Measurements from ENCODE around the gene ARHGAP33. TPM values are rescaled to one million over a fixed set of nuclear protein-coding genes. Genes with fewer than 3 reads are reported as not detected.
"Not testable (repeated sequence)": the region's sequence is repeated elsewhere in the genome, so short reads cannot be mapped to it uniquely, and the experiment has no call there.

The ARHGAP33 gene
- total RNA-seq, 3 donors from 2014 or later, result 5.5 to 6.9 (median 6.2) TPM

DNA sequence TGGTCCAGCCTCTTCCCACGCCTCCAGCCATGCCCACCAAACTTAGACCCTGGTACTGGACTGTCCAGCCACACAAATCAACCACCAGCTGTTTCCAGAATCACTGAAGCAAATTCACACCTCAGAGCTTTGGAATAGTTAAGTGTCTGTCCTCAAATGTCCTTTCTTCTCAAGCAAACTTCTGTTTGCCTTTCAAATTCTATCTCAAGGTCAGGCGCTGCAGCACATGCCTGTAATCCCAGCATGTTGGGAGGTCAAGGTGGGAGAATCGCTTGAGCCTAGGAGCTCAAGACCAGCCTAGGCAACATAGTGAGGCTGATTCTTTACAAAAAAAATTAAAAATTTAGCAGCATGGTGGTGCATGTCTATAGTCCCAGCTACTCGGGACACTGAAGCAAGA, 56.7 kb downstream of the ARHGAP33 start:
- no peaks in the 10 kb centered on the region for H3K9me3 Mint-ChIP-seq
- no peak for DNase-seq
- H3K4me1 Mint-ChIP-seq (ENCODE audit: low read depth), result no peaks in the 10 kb centered on the region
- no peak overlapping the region for H3K4me3 Mint-ChIP-seq
- ATAC-seq, result no peak
- H3K36me3 Mint-ChIP-seq (ENCODE audit: insufficient read depth), result no peaks in the 10 kb centered on the region
- peaks cover 41% of the 10 kb centered on the region for H3K27me3 Mint-ChIP-seq (ENCODE audit: low read depth)

DNA sequence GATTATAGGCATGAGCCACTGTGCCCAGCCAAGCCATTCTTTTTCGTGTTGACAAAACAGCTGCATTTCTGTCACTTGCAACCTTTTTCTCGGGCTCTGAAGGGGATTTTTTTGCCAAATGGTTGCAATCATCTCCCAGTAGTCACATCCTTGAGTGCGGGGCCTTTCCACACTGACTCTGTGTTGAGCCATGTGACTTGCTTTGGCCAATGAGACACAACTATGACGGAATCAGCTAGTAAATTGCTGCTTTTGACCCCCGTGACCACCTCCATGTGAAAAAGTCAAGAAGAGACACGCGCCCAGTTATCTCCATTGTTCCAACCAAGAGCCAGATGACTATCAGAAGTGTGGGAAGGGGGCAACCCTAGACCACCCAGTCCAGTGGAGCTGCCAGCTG, 58.6 kb downstream of the ARHGAP33 start:
- Mint-ChIP-seq H3K36me3 (ENCODE audit: insufficient read depth) (no peaks in the 10 kb centered on the region), H3K9me3 (peaks cover 2% of the 10 kb centered on the region), H3K4me1 (ENCODE audit: low read depth) (no peaks in the 10 kb centered on the region), H3K4me3 (no peak overlapping the region), H3K27me3 (ENCODE audit: low read depth) (peaks cover 33% of the 10 kb centered on the region)
- DNase-seq, result no peak
- no peak for ATAC-seq

DNA sequence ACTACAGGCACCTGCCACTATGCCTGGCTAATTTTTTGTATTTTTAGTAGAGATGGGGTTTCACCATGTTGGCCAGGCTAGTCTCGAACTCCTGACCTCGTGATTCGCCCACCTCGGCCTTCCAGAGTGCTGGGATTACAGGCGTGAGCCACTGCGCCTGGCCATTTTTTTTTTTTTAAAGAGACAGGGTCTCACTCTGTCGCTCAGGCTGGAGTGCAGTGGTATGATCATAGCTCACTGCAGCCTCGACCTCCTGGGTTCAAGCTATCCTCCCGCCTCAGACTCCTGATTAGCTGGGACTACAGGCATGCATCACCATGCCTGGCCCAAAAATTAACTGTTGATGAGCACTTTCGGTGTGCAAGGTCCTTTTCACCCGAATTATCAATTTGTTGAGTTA, 60.7 kb downstream of the ARHGAP33 start:
- not testable (repeated sequence) for H3K4me3 Mint-ChIP-seq; H3K4me1 Mint-ChIP-seq (ENCODE audit: low read depth); H3K9me3 Mint-ChIP-seq; H3K36me3 Mint-ChIP-seq (ENCODE audit: insufficient read depth); DNase-seq; ATAC-seq
- H3K27me3 Mint-ChIP-seq (ENCODE audit: low read depth), result peaks cover 25% of the 10 kb centered on the region

Other genes starting within 250 kb of the ARHGAP33 start
- gene SBSN, start 247.3 kb upstream of the ARHGAP33 start, total RNA-seq, result not detected
- gene GAPDHS, start 242.1 kb upstream of the ARHGAP33 start, total RNA-seq, result not detected
- gene TMEM147, start 229.9 kb upstream of the ARHGAP33 start, total RNA-seq, result 100 to 1,000 TPM; 111 to 148 (median 115) TPM
- not detected for gene ATP4A, start 211.9 kb upstream of the ARHGAP33 start, total RNA-seq
- gene PMIS2, start 189.4 kb upstream of the ARHGAP33 start, total RNA-seq, result not detected
- 10 to 100 TPM; 39.2 to 48.1 (median 41.3) TPM for gene HAUS5, start 162.8 kb upstream of the ARHGAP33 start, total RNA-seq
- 100 to 1,000 TPM; 136 to 153 (median 139) TPM for gene RBM42, start 146.5 kb upstream of the ARHGAP33 start, total RNA-seq
- gene ETV2, start 133.8 kb upstream of the ARHGAP33 start, total RNA-seq, result 1 to 10 TPM in 1 of 3 donors, under 1 TPM in 2; 0.16 to 1.2 (median 0.56) TPM
- gene COX6B1, start 127.2 kb upstream of the ARHGAP33 start, total RNA-seq, result 100 to 1,000 TPM; 462 to 480 (median 465) TPM
- under 1 TPM; 0.22 to 0.26 (median 0.23) TPM for gene UPK1A, start 109.0 kb upstream of the ARHGAP33 start, total RNA-seq
- 100 to 1,000 TPM in 2 of 3 donors, 10 to 100 TPM in 1; 90.8 to 136 (median 101) TPM for gene ZBTB32, start 71.0 kb upstream of the ARHGAP33 start, total RNA-seq
- gene KMT2B, start 57.6 kb upstream of the ARHGAP33 start, total RNA-seq, result 10 to 100 TPM; 64.1 to 74.8 (median 74.5) TPM
- 10 to 100 TPM; 24.0 to 32.7 (median 29.8) TPM for gene IGFLR1, start 33.1 kb upstream of the ARHGAP33 start, total RNA-seq
- gene U2AF1L4, start 30.1 kb upstream of the ARHGAP33 start, total RNA-seq, result 10 to 100 TPM; 18.9 to 25.2 (median 19.4) TPM
- 10 to 100 TPM; 46.1 to 49.3 (median 47.9) TPM for gene PSENEN, start 29.9 kb upstream of the ARHGAP33 start, total RNA-seq
- gene LIN37, start 27.0 kb upstream of the ARHGAP33 start, total RNA-seq, result 1 to 10 TPM; 5.8 to 6.4 (median 6.4) TPM
- under 1 TPM; 0.22 to 0.46 (median 0.37) TPM for gene HSPB6, start 18.5 kb upstream of the ARHGAP33 start, total RNA-seq
- 10 to 100 TPM; 27.2 to 33.7 (median 27.3) TPM for gene PROSER3, start 17.4 kb upstream of the ARHGAP33 start, total RNA-seq
- gene PRODH2, start 37.3 kb downstream of the ARHGAP33 start, total RNA-seq, result not detected
- under 1 TPM in 2 of 3 donors, not detected in 1; 0.13 to 0.16 TPM for gene NPHS1, start 76.9 kb downstream of the ARHGAP33 start, total RNA-seq
- under 1 TPM; 0.24 to 0.92 (median 0.86) TPM for gene KIRREL2, start 81.3 kb downstream of the ARHGAP33 start, total RNA-seq
- gene APLP1, start 93.0 kb downstream of the ARHGAP33 start, total RNA-seq, result under 1 TPM in 2 of 3 donors, not detected in 1; 0.24 to 0.34 TPM
- 100 to 1,000 TPM; 138 to 149 (median 142) TPM for gene NFKBID, start 125.0 kb downstream of the ARHGAP33 start, total RNA-seq
- gene HCST, start 127.0 kb downstream of the ARHGAP33 start, total RNA-seq, result 10 to 100 TPM; 22.6 to 37.1 (median 24.0) TPM
- under 1 TPM in 2 of 3 donors, not detected in 1; 0.52 to 0.69 TPM for gene TYROBP, start 132.7 kb downstream of the ARHGAP33 start, total RNA-seq
- 10 to 100 TPM; 14.1 to 15.3 (median 14.4) TPM for gene LRFN3, start 160.8 kb downstream of the ARHGAP33 start, total RNA-seq
- 10 to 100 TPM; 27.3 to 29.7 (median 28.0) TPM for gene SDHAF1, start 219.6 kb downstream of the ARHGAP33 start, total RNA-seq
- 1 to 10 TPM in 2 of 3 donors, under 1 TPM in 1; 0.92 to 1.4 (median 1.2) TPM for gene SYNE4, start 233.2 kb downstream of the ARHGAP33 start, total RNA-seq
- 10 to 100 TPM; 33.1 to 38.2 (median 36.1) TPM for gene ALKBH6, start 238.6 kb downstream of the ARHGAP33 start, total RNA-seq

Measured in activated T-cell treated with anti-CD3 and anti-CD28 coated beads, Interleukin-2, amount 50 U/mL, for 4 hours (primary cell).